Measurements from ENCODE around the gene TLCD1. TPM values are rescaled to one million over a fixed set of nuclear protein-coding genes. Genes with fewer than 3 reads are reported as not detected.

Gene TLCD1
- total RNA-seq, 1 experiment from 2014 or later: 50.7 TPM

DNA sequence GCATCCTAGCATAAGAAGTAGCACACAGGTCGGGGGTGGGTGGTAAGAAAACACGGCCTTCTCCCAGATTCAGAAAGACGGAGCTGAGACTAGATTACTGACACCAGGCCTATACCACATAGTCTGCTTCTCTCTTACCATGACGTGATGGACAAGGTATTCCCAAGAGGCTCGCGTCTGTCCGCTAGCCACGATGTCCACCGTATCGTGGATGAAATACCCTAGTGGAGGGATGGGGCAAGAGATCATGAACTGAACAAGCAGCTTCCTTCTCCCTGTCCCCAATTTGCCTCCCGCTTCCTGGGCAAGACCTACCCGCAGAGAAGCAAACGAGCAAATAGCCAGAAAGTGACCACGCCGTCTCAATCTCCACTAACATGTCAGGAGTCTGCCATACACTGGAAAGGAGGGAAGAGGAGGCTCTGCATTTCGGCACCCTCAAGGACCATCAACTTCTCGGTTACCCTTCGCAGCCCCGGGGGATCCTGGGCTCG is 820 bp downstream of the TLCD1 start:
- no peak overlapping the region for H2BK120ac ChIP-seq (ENCODE audit: low read depth, low read length, poor library complexity, severe bottlenecking)
- WGBS (ENCODE audit: extremely low coverage, insufficient read length, low lambda C conversion rate): no CpG with 5 or more reads among the region's 20 CpGs

More for the DNA sequence above, 820 bp downstream of the TLCD1 start:
- Histone ChIP-seq H2BK5ac (ENCODE audit: insufficient read length, low read length) (no peak overlapping the region), H3K9ac (ENCODE audit: extremely low read depth, insufficient read length, low read length) (peak overlapping the region; percentile 92), H2AK5ac (ENCODE audit: insufficient read length, low read length) (no peak overlapping the region), H3K4ac (ENCODE audit: low read depth, low read length) (no peak overlapping the region), H3K79me2 (ENCODE audit: insufficient read depth, low read length) (peaks cover 12% of the 10 kb centered on the region; the same call in 1 of the 2 replicates), H3K27me3 (ENCODE audit: insufficient read depth, low read length) (no peaks in the 10 kb centered on the region), H3K14ac (ENCODE audit: insufficient read depth, low read length) (peak overlapping the region; percentile 23), H3T11ph (ENCODE audit: low read length) (no peak overlapping the region), H4K91ac (ENCODE audit: insufficient read length, low read depth, low read length) (no peak overlapping the region), H3K4me2 (ENCODE audit: insufficient read depth, insufficient read length, low read length) (peak overlapping the region; percentile 79), H3K56ac (ENCODE audit: insufficient read length, low read depth, low read length) (no peak overlapping the region), H4K8ac (replicated peaks; ENCODE audit: insufficient read length, low read depth, low read length) (no peak overlapping the region), H3K18ac (ENCODE audit: insufficient read length, low read depth, low read length) (peak overlapping the region; percentile 16), H3K23ac (ENCODE audit: insufficient read length, low read depth, low read length) (no peak overlapping the region), H4K5ac (ENCODE audit: insufficient read length, low read depth, low read length) (no peak overlapping the region), H3K79me1 (ENCODE audit: insufficient read depth, low read depth, low read length, poor library complexity, severe bottlenecking) (peaks cover 3% of the 10 kb centered on the region), H3K27ac (ENCODE audit: insufficient read length, low read depth, low read length) (peak overlapping the region; percentile 29), H2BK15ac (ENCODE audit: low read depth, low read length) (no peak overlapping the region), H2BK20ac (ENCODE audit: low read depth, low read length, poor library complexity, severe bottlenecking) (no peak overlapping the region), H3K9me3 (ENCODE audit: control insufficient read depth, low read depth, low read length) (no peaks in the 10 kb centered on the region), H2BK12ac (ENCODE audit: insufficient read length, low read depth, low read length) (no peak overlapping the region), H4K20me1 (ENCODE audit: control insufficient read depth, insufficient read depth, insufficient read length) (no peaks in the 10 kb centered on the region), H2AFZ (ENCODE audit: low read length) (no peak overlapping the region), H3K23me2 (ENCODE audit: insufficient read length, low read depth, low read length, poor library complexity, severe bottlenecking) (peaks cover 24% of the 10 kb centered on the region), H3K4me1 (ENCODE audit: insufficient read depth, low read length) (0 out of 2 replicates have a peak, but pooled peaks cover 7% of the 10 kb centered on the region)
- peak overlapping the region; percentile 95 to 96 for H3K4me3 Mint-ChIP-seq
- H3K9me3 Mint-ChIP-seq: no peaks in the 10 kb centered on the region; a peak in 2 of 5 replicates
- peaks cover 40 to 51% (median 44%) of the 10 kb centered on the region in 3 experiments for H3K36me3 Mint-ChIP-seq (ENCODE audit: insufficient read depth in 1 of 3, low read depth in 3 of 3)
- TF ChIP-seq, protein P1, sequence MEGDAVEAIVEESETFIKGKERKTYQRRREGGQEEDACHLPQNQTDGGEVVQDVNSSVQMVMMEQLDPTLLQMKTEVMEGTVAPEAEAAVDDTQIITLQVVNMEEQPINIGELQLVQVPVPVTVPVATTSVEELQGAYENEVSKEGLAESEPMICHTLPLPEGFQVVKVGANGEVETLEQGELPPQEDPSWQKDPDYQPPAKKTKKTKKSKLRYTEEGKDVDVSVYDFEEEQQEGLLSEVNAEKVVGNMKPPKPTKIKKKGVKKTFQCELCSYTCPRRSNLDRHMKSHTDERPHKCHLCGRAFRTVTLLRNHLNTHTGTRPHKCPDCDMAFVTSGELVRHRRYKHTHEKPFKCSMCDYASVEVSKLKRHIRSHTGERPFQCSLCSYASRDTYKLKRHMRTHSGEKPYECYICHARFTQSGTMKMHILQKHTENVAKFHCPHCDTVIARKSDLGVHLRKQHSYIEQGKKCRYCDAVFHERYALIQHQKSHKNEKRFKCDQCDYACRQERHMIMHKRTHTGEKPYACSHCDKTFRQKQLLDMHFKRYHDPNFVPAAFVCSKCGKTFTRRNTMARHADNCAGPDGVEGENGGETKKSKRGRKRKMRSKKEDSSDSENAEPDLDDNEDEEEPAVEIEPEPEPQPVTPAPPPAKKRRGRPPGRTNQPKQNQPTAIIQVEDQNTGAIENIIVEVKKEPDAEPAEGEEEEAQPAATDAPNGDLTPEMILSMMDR (conservative IDR thresholded peaks at IDR 0.05): peak; percentile 23; the same call in 2 of the 3 replicates
- peaks cover 34 to 54% of the 10 kb centered on the region in 2 experiments for H3K4me1 Mint-ChIP-seq
- peak; percentile 68 for DNase-seq
- H3K27me3 Mint-ChIP-seq (ENCODE audit: low read depth): no peaks in the 10 kb centered on the region; the same call in 1 of the 2 replicates
- H3K27ac Mint-ChIP-seq: peak overlapping the region; percentile 95 to 100 (median 99)

Measured in H9 (cell line).